GM18498 (cell line): ENCODE measurements around the gene NUAK1.

Source experiments
- ATAC-seq: cut with Tn5 transposase; IDR thresholded peaks from one replicate; pipeline ENCODE4 v1.9.1; 2021; ENCODE audit warnings: mild to moderate bottlenecking, moderate library complexity; ENCODE audit not compliant: unreplicated experiment

NUAK1 gene

GRCh38 chr12:106066051-106066705 is 72.6 kb downstream of the NUAK1 start:
- ATAC-seq, result no peak

- ATAC-seq, result no peak
Observed at GRCh38 chr12:106065506-106065905, 73.2 kb downstream of the NUAK1 start.

DNA sequence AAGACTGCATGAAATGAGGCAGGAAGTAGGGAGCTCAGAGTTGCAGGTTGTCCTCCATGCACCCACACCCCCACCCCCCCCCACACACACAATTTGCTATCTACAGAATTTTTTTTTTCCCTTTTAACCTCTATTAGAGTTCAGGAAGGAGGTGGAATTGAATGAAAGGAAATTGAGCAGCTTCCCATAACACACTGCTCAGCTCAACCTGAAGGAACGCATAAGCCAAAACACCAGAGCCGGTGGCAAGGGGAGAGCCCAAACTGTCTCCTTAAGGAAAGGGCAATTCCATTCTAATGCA is 74.1 kb downstream of the NUAK1 start:
- no peak for ATAC-seq

DNA sequence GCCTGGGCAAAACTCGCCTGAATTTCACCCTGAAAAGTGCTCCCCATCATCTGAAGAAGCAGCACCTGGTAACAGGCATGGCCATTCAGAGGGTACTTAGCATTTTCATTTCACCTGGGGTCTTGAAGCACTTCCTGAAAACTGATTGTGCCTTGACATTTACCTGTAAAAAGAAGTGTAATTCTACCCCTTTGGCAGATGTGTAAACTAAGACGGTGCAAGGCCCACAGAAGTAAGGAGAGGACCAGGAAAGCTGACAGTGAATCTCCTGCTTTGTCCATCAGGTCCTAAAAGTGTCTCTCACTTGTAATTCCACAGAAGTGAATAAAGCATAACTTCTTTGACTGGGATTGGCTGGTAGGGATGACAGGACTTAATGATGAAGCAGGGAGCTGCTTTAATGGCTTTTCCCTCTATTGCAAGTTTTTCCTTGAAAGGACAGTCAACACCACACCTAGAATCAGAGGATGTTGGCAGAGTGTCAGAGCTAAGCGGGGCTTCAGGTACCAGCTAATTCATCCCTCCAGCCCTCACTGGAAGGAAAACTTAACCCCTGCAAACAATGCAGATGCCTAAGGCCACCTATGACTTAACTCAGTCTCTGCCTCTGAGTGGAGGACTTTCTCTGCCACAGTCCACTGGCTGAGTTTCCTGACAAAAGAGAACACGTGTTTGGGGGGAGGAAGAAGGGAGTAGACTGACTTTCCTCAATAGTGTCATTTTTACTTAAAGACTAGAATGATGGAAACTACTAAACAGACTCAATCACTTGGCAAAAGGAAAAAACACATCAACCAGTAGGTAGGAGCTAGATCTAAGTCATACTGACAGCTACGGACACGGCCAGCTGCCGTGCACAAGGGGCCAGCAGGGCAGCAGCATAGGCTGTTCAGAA is 74.7 kb downstream of the NUAK1 start:
- no peak for ATAC-seq

DNA sequence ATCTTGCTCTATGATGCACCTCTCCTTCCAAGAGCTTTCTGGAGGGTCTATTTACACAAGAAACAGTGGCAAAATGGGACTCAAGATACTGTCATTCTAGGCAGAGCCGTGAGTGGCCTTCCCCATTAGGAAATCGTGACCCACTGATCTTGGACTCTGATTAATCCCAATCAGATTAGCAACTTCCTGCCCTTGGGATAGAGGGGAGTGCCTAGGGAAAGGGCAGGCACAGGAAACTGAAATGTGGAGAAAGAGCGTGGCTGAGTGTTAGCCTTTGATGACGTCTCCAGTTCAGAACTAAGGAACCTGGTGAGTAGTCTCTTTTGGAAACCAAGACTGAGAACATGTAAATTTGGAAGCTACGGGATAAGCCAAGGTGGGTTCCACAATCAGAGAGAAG is 76.1 kb downstream of the NUAK1 start:
- no peak for ATAC-seq

DNA sequence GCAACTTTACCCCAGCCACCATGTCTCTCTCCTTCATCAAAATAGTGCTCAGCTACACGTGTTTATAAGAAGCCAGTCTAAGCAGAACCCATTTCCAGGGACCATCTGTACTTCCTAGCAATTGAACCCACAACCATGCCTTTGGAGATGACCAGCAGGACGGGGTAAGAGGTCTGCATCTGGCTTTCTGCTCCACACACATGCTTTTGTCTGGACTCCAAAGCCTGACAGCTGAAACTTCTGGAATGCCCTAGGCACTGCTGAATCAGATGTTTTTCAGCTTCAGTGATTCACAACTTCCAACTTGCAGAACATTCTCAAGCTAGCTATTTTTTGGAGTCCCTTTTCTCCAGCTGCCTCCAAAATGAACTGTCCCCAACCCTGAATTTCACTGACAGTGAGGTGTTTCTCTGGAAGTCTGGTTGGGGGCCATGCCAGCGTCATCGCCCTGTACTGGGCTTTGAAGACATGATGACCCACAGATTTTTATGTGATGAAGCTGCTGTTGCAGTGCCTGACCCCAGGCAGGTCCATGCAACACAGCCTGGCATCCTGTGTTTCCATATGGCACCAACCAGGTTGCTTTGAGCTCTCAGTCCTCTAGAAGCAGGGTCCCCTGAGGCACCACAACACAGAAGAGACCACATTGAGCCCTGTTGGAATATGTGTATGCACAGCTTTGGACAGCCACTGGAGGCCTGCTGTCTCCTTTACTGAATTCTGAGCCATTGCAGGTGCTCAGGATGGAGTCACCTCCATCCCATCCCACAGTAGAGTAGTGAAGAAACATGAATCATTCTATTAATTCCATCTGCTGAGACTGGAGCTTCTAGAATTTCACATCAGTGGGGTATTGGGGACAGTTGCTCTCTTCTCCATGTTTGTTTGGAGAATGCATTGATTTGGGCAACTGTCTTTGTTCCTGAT is 80.2 kb downstream of the NUAK1 start:
- ATAC-seq, result no peak

DNA sequence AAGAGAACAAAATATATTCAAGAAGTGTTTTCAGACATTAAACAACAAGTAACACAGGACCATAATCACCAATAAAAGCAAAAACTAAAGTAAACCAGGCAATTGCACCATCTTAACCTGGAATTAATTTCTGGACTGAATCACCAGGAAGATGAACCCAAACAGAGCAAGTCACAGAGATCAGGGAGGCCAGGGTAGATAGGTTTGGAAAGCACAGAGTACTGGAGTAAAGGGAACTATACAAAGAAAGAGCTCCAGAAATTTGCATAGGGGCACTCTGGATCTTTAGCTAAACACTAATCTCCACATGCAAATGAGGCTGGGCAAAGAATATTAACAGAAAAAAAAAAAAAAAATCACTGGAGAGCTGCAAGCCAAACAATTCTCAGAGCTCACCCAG is 84.7 kb downstream of the NUAK1 start:
- ATAC-seq, result no peak

DNA sequence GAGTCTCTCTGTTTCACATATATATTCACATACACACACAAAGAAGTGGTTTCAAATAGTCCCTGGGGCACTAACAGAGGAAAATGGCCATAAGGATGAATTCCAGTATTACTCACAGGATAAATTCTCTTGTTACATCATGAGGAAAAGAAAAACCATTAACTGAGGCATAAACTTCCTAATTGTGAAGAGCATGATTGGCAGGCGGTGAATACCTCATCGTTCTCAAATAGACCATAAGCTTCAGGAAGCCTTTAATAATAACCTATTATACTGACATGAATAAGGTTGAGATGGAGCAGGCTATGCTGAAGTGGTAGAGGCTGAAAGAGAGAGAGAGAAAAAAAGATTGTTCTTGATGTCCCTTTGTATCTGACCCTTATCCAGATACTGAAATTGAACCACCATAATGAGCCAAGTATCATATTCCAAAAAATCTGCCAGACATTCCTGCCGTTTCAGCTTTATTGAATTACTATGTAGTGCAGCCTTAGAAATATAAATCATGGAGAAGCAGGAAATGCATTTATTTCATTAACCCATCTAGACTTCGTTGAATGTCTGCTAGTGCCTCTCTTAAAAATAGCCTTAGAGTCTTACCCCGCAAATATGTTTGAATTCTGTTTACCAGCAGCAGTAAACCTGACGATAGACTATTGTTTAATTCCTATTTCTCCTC is 86.8 kb downstream of the NUAK1 start:
- ATAC-seq, result no peak

DNA sequence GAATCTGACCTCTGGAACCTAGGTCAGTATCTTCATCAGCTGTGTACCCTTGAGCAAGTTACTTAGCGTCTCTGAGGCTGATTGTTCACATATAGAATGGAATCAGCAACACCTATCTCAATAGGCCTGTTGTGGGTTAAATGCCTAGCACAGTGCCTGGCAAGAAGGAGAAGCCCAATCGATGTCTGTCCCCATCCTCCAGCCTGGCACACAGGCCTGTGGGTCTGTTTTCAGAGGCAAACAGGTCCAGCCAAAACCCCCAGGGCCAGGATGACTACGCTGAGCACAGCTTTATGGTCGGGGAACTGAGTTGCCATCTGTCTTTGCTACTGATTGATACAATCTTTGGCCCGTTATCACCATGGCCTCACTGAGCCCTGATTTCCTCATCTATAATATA is 89.2 kb downstream of the NUAK1 start:
- no peak for ATAC-seq

GRCh38 chr12:106049105-106049504 is 89.6 kb downstream of the NUAK1 start:
- ATAC-seq, result no peak

DNA sequence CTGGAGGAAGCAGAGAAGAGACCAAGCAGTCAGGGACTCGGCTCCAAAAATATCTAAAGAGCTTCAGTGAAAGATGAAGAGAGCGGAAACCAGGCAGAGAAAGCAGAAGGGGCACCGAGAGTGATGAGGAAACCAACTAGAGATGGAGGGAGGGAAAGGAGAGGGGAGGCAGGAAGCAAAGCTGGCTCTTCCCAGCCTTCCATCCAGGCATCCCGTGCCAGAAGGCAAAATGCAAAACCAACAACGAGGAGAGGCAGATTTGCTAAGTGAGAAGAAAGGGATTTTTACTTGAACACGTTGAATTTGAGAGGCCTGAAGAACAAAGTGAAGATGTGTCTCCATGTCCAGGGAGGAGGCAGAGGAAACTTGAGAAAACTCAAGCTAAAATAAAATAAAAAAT is 90.1 kb downstream of the NUAK1 start:
- ATAC-seq, result no peak

DNA sequence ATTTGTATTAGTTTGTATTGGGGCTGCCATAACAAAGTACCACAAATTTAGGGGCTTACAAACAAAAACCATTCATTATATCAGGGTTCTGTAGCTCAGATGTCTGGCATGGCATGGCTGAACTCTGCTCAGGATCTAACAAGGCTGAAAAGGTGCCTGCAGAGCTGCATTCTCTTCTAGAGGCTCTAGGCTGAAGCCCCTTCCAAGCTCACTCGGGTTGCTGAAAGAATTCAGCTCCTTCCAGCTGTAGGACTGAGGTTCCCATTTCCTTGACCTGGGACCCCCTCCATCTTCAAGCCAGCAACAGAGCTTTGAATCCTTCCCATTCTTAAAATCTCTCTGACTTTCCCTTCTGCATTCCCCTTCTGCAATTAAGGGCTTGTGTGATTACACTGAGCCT is 90.7 kb downstream of the NUAK1 start:
- no peak for ATAC-seq

- ATAC-seq, result no peak
Observed at GRCh38 chr12:106046947-106047346, 91.8 kb downstream of the NUAK1 start.

DNA sequence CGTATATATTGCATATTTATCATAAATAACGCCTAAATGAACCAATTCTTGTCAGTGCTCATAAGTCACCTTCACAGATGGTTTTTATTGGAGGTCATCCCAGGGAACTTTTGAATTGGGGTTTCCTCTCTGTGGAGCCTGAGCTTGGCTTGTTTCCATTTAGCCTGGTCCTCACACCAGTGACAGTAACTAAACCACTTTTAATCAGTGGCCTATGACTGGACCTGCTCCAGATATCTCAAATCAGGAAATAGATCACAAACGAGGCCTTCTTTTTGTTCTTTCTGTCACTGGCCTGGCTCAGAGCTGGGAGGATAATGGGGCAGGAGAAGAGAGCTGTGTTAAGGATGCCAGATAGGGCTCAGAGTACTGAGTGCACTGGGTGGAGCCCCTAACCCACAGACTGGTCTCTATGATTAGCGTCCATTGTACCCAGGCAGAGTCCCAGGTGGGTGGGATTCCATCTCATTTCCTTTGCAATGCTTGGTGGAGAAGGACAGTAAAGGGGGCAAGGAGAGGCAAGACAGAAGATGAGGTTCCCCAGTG is 92.4 kb downstream of the NUAK1 start:
- ATAC-seq, result no peak

DNA sequence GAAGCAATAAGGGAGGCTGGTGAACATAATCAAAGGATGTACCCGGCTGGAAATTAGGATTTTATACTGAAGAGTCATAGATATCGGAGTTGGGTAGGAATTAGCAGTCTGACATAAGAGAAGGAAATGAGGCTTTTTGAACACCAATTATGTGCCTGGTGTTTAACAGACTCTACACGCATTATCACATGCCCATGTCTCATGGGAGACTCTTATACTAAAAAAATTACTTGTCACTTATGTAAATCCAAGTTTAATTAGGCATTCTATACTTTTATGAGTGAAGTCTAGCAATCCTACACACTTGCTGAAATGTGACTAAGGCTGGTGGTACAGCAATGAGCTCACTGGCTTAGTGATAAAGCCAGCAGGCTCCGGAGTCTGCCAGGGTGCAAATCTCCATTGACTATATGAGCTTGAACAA is 93.5 kb downstream of the NUAK1 start:
- no peak for ATAC-seq

DNA sequence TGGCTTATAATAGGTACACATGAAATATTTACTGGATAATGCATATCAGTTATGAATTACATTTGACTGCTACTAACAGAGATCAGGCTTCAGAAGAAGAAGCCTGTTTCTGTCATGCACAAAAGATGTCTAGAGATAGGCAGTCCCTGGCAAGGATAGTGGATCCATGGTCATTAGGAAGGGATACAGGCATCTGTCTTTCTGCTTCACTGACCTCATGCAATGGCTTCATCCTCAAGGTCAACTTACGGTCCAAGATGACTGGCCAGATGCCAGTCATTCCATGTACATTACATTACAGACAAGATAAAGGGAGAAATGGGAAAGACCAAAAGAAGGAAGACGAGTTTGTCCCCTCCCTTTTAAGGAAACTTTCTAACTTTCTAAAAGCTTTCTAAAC is 94.0 kb downstream of the NUAK1 start:
- no peak for ATAC-seq

DNA sequence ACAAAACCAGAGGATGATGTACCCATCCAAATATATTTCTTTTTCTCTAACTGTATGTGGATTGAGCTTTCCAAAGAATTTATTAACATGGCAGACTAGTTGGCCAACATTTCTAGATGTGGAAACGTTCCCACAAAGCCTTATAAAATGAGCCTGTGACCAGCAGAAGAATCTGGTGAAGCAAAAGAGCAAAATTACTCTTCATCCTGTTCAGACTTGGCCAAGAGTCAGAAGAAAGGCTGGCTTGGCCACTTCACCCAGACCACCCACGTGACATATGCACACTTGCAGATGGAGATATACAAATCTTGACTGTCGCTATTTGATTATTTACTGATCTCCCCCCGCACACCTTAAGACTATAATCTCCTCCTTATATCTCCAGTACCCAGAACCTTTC is 96.7 kb downstream of the NUAK1 start:
- ATAC-seq, result no peak

DNA sequence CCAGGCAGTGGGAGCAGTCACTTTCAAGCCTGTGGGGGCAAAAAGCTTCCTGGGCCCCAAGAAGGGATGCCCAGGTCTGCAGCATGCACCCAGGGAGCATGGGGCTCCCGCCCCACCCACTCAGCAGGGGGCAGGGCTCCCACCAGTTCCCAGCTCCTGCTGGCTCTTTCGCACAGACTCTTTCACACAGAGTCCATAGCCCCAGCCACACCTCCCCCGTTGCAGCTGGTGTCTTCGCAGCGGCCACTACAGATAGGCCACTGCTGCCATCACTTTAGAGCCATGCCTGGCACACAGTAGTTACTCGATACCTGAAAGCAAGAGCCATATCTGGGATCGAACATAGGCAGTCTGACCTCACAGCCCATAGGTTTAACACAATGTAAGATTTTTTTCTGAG is 98.2 kb downstream of the NUAK1 start:
- no peak for ATAC-seq

GRCh38 chr12:106039646-106040404 is 98.9 kb downstream of the NUAK1 start:
- ATAC-seq, result no peak

- ATAC-seq, result no peak
Observed at GRCh38 chr12:106039242-106039641, 99.5 kb downstream of the NUAK1 start.
